Measurements from ENCODE around the gene CBR3. TPM values are rescaled to one million over a fixed set of nuclear protein-coding genes. Genes with fewer than 3 reads are reported as not detected.

The CBR3 gene
- total RNA-seq, 1 donor from 2014 or later: 1.0 TPM

DNA sequence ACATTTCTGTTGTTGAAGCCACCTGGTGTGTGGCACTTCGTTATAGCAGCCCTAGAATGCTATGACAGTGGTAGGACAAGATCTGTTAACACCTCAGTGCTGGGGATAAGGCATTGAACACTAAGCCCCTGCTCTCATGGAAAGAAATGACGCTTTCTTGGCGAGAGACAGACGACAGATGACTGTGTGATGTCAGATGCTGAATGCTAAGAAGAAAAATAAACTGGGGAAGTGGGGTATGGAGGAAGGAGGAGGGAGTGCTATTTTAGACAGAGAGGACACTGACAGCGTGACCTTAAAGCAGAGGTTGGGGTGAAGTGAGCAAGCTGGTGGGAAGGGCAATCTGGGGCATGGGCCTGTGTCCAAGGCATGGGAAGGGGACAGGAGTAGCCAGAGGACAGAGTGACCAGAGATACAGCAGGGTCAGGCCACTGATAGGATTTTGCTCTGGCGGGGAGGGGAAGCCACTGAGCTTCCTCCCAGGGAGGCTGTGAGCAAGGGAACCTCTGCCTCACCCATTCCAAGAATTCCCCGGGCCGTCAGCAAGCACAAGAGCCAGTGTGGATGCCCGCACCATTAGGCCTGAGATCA, 37.0 kb downstream of the CBR3 start:
- DNase-seq (ENCODE audit: extremely low spot score, unreplicated experiment): no peak
- peaks cover 2% of the 10 kb centered on the region for H3K4me1 Mint-ChIP-seq (ENCODE audit: unreplicated experiment)
- peaks cover 13% of the 10 kb centered on the region for H3K36me3 Mint-ChIP-seq
- no peak for TF ChIP-seq CTCF (conservative IDR thresholded peaks at IDR 0.05)
- H3K4me3 Mint-ChIP-seq: no peak overlapping the region
- H3K27me3 Mint-ChIP-seq: no peaks in the 10 kb centered on the region
- H3K9me3 Mint-ChIP-seq: no peaks in the 10 kb centered on the region
- H3K27ac Mint-ChIP-seq: no peak overlapping the region

DNA sequence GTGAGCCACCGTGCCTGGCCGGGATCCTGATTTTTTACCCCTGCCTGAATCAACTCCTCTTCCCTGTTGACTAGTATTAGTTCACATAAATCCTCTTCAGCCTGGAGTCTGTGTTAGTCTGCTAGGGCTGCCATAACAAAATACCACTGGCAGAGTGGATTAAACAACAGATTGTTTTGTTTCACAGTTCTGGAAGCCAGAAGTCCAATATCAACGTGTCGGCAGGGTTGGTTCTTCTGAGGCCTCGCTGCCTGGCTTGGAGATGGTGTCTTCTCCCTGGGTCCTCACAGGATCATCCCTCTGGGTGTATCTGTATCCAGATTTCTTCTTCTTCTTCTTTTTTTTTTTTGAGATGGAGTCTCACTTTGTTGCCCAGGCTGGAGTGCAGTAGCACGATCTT, 39.9 kb downstream of the CBR3 start:
- no peak for TF ChIP-seq CTCF (conservative IDR thresholded peaks at IDR 0.05)
- peaks cover 15% of the 10 kb centered on the region for H3K36me3 Mint-ChIP-seq

GRCh38 chr21:36175771-36176565, 41.1 kb downstream of the CBR3 start:
- H3K27me3 Mint-ChIP-seq: no peaks in the 10 kb centered on the region
- TF ChIP-seq CTCF (conservative IDR thresholded peaks at IDR 0.05): no peak
- H3K9me3 Mint-ChIP-seq: no peaks in the 10 kb centered on the region
- no peak overlapping the region for H3K4me3 Mint-ChIP-seq
- DNase-seq (ENCODE audit: extremely low spot score, unreplicated experiment): no peak
- H3K4me1 Mint-ChIP-seq (ENCODE audit: unreplicated experiment): no peaks in the 10 kb centered on the region
- H3K36me3 Mint-ChIP-seq: peaks cover 12% of the 10 kb centered on the region
- H3K27ac Mint-ChIP-seq: no peak overlapping the region

More for the DNA sequence above, 39.9 kb downstream of the CBR3 start:
- H3K4me1 Mint-ChIP-seq (ENCODE audit: unreplicated experiment): no peaks in the 10 kb centered on the region
- no peaks in the 10 kb centered on the region for H3K27me3 Mint-ChIP-seq
- H3K27ac Mint-ChIP-seq: no peak overlapping the region
- H3K4me3 Mint-ChIP-seq: no peak overlapping the region
- H3K9me3 Mint-ChIP-seq: no peaks in the 10 kb centered on the region
- no peak for DNase-seq (ENCODE audit: extremely low spot score, unreplicated experiment)

DNA sequence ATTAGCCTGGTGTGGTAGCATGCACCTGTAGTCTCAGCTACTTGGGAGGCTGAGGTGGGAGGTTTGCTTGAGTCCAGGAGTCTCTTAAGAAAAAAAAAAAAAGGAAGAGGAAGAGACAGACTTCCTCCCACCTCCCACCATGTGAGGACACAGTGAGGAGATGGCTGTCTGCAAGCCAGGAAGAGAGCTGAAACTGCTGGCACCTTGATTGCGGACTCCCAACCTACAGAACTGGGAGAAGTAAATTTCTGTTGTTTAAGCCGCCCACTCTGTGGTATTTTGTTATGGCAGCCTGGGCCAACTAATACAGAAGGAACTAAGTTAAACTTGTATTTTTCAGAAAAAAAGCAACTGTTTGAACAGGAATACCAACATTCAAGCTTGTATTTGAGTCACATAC, 43.5 kb downstream of the CBR3 start:
- Mint-ChIP-seq H3K27ac (no peak overlapping the region), H3K27me3 (no peaks in the 10 kb centered on the region), H3K4me3 (no peak overlapping the region), H3K4me1 (ENCODE audit: unreplicated experiment) (no peaks in the 10 kb centered on the region), H3K36me3 (peaks cover 5% of the 10 kb centered on the region), H3K9me3 (no peaks in the 10 kb centered on the region)
- DNase-seq (ENCODE audit: extremely low spot score, unreplicated experiment): no peak
- TF ChIP-seq CTCF (conservative IDR thresholded peaks at IDR 0.05): no peak

DNA sequence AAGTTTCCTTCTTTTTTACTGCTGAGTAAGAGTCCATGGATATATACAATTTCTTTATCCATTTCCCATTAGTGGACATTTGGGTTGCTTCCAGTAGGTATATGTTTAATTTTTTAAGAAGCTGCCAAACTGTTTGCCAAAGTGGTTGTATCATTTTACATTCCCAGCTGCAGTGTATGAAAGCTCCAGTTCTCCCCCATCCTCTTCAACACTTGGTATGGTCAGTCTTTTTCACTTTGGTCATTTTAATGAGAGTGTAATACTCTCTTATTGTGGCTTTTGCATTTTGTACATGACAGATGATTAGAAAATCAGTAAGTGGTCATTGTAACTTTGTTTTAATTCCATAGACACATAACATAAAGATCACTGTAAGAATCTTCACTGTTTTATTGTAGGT, 44.3 kb downstream of the CBR3 start:
- no peak overlapping the region for H3K4me3 Mint-ChIP-seq
- peaks cover 5% of the 10 kb centered on the region for H3K36me3 Mint-ChIP-seq
- no peak for TF ChIP-seq CTCF (conservative IDR thresholded peaks at IDR 0.05)
- no peaks in the 10 kb centered on the region for H3K9me3 Mint-ChIP-seq
- no peak overlapping the region for H3K27ac Mint-ChIP-seq
- H3K4me1 Mint-ChIP-seq (ENCODE audit: unreplicated experiment): no peaks in the 10 kb centered on the region
- no peaks in the 10 kb centered on the region for H3K27me3 Mint-ChIP-seq
- no peak for DNase-seq (ENCODE audit: extremely low spot score, unreplicated experiment)

Measured in type B pancreatic cell (in vitro differentiated cells).